ENCODE data around the gene PEPD.

Gene PEPD

DNA sequence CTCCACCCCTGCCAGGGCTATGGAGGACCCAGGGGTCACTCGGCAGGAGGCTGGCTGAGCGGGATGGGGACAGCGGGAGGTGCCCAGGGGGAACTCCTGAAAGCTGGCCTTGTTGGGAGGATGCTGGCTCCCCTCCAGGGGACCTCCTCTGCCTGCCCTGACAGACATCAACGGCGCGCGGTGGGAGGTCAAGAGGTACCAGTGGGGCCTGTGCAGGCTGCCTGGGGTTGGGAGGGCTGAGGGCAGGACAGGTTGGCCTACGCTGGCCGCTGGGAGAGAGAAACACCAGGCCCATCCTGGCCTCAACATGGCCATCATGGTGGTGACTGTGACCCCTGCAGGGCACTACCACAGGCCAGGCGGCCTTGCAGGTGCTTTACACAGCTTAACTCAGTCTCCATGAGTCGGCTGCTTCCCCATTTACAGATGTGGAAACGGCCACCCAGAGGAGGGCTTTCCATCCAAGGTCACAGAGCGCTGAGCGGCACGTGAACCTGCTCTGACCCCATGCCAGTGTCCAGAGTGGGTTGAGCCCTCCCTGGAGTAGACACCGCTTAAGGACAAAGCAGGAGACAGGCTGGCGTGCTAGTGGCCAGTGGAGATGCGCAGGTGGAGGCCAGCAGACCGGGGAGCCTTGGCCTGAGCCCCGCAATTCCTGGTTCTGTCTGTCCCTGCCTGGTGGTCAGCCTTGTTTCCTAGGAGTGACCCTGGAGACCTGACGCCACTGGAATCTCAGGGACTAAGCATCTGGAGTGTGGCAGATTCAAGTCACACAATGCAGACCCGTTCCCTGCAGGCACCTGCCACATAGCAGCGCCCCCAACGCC is 120.5 kb downstream of the PEPD start:
- H3K4me3 Mint-ChIP-seq = no peak overlapping the region
- ATAC-seq (replicated peaks; ENCODE audit: extremely low read depth, poor library complexity, severe bottlenecking) (no peak), DNase-seq (ENCODE audit: low spot score in 2 of 2) (no peak)
- no peaks in the 10 kb centered on the region for H3K27me3 Mint-ChIP-seq
- H3K4me1 Mint-ChIP-seq = no peaks in the 10 kb centered on the region
- no peaks in the 10 kb centered on the region for H3K9me3 Mint-ChIP-seq
- H3K36me3 Mint-ChIP-seq (ENCODE audit: insufficient read depth) = no peaks in the 10 kb centered on the region
- H3K27ac Mint-ChIP-seq (ENCODE audit: low read depth) = no peak overlapping the region

DNA sequence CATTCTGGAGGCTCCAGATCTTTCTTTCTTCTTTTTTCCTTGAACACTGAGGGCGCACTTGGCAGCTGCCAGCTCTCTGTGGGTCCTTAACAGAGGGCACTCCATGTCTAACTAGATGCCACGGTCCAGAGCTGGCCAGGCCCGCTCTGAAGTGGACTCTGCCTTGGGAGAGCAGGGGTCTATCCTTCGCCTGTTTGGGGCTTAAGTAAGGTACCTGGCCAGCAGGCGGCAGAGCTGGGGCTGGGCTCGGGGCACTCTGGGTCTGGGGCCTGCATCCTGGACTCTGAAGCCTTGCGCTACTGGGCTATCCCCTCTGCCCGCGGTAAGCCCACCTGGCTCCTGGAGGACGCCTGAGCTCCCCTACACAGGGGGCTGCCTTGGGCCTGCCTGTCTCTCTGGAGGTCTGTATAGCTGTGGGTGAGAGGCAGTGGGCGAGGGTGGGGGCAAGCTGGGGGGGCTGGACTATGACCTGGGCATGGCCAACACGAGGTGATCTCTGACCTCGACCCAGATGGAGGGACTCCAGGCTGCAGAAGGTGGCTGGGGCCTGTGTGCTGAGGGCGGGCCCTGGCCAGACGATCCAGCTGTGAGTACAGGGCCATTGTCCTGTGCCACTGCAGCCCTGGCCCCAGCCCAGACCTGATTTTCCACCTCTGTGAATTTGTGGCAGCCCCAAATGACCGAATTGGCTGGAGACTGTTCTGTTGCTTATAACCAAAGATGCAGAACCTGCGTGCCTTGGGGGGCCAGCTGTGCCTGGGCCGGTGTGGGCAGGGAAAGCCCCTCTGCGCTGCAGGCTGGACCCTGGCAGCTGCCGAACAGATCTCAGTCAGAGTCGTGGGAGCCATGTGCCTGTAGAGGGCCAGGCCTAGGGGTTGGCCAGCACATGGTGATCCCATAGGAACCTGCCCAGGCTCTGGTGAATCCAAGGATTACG is 121.6 kb downstream of the PEPD start:
- H3K9me3 Mint-ChIP-seq = no peaks in the 10 kb centered on the region
- no peaks in the 10 kb centered on the region for H3K27me3 Mint-ChIP-seq
- ATAC-seq (replicated peaks; ENCODE audit: extremely low read depth, poor library complexity, severe bottlenecking) (no peak), DNase-seq (ENCODE audit: low spot score in 2 of 2) (no peak)
- H3K27ac Mint-ChIP-seq (ENCODE audit: low read depth) = no peak overlapping the region
- no peaks in the 10 kb centered on the region for H3K4me1 Mint-ChIP-seq
- H3K4me3 Mint-ChIP-seq = no peak overlapping the region
- no peaks in the 10 kb centered on the region for H3K36me3 Mint-ChIP-seq (ENCODE audit: insufficient read depth)

DNA sequence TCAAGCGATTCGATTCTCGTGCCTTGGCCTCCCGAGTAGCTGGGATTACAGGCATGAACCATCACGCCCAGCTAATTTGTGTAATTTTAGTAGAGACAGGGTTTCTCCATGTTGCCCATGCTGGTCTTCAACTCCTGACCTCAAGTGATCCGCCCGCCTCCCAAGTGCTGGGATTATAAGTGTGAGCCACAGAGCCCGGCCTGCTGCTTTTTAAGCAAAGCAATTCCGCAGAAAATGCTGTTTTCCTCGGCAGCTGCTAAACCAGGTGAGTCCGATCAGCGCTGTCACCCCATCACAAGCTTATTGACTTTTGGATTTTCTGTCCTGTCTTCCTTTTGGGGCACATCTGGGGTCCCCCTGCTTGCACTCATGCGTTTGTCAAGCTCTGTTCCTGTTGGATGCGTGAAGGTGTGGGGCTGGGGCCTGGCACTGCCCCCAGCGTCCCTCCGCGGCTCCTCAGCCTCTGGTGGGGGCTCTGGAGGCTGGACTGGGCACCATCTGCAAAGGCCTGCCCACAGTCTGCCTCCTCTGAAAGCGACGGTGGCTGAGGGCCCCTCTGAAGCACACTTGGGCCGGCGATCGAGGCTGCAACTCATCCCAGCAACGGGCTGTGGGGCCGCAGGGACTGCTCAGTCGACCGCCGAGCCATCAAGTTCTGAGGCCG is 122.4 kb downstream of the PEPD start:
- ATAC-seq (replicated peaks; ENCODE audit: extremely low read depth, poor library complexity, severe bottlenecking) = no peak
- peaks cover 2% of the 10 kb centered on the region for H3K36me3 Mint-ChIP-seq (ENCODE audit: insufficient read depth)
- no peaks in the 10 kb centered on the region for H3K9me3 Mint-ChIP-seq
- H3K4me1 Mint-ChIP-seq = no peaks in the 10 kb centered on the region
- H3K27ac Mint-ChIP-seq (ENCODE audit: low read depth) = no peak overlapping the region
- DNase-seq (ENCODE audit: low spot score in 2 of 2) = no peak
- no peak overlapping the region for H3K4me3 Mint-ChIP-seq
- no peaks in the 10 kb centered on the region for H3K27me3 Mint-ChIP-seq

DNA sequence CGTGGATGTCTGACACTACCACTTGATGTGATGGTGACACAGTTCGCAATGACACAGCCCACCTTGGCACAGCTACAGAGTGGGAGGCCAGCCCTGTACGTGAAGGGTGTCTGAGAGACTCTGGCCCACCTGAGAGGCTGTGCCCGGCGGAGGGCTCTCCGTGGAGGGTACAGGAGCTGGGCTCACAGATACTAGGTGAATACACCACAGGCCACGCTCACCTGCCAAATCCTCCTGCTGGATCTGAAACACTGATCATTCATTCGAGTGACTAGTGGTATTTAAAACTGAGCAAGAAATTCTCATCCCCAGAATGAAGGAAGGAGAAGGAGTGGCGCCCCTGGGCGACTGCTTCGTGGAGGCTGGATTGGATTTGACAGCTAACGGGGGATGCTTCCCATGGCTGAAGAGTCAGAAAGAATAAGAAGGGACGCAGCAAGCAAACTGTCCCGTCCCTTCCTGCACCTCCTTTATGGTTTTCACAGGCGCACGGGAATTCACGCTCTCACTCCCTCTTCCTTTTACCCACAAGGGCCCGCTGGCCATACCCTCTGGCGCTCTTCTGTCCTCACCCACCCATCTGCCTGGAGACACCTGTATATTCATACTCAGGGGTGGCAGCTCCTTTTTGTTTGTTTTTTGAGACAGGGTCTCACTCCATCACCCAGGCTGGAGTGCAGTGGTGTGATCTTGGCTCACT is 123.1 kb downstream of the PEPD start:
- no peaks in the 10 kb centered on the region for H3K27me3 Mint-ChIP-seq
- H3K27ac Mint-ChIP-seq (ENCODE audit: low read depth) = no peak overlapping the region
- peaks cover 4% of the 10 kb centered on the region for H3K4me1 Mint-ChIP-seq
- DNase-seq (ENCODE audit: low spot score in 2 of 2) (no peak), ATAC-seq (replicated peaks; ENCODE audit: extremely low read depth, poor library complexity, severe bottlenecking) (no peak)
- peaks cover 2% of the 10 kb centered on the region for H3K36me3 Mint-ChIP-seq (ENCODE audit: insufficient read depth)
- H3K4me3 Mint-ChIP-seq = no peak overlapping the region
- no peaks in the 10 kb centered on the region for H3K9me3 Mint-ChIP-seq

DNA sequence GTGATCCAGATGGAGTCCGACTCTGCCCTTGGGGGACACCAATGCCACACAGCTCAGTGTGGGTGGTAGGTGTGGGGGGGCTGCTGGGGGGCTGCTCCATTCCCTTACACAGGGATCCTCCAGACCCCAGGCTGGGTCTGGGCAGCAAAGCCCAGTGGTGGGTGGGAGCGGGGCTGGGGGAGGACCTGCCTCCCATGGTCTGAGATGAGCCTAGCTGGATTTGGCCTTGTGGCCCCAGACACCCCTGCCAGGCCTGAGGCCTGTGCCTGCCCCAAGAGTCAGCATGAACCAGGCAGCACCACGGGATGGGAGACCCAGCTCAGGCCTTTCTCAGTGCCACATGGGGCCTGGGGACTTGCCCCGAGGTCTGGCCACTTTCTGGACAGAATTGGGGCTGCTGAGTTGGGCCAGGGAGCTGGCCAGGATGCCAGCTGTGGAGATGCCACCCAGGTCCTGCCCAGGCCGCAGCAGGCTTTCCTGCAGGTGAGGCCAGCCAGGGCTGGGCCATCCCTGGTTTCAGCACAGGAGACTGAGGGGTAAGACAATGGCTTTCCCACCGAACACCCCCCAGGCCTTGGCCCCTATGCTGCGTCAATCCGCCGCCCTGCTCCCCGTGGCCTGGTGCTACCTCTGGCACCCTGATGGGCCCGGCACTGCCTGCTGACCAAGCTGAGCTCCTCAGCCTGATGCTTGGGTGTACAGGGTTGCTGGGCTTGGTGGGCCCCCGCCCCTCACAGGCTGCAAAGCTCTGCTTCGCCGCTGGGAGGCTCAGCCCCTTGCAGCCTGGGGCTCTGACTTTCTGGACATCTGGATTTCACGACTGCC is 123.8 kb downstream of the PEPD start:
- H3K36me3 Mint-ChIP-seq (ENCODE audit: insufficient read depth) = peaks cover 2% of the 10 kb centered on the region
- ATAC-seq (replicated peaks; ENCODE audit: extremely low read depth, poor library complexity, severe bottlenecking) = no peak
- H3K9me3 Mint-ChIP-seq = no peaks in the 10 kb centered on the region
- no peaks in the 10 kb centered on the region for H3K27me3 Mint-ChIP-seq
- H3K4me1 Mint-ChIP-seq = peaks cover 4% of the 10 kb centered on the region
- H3K27ac Mint-ChIP-seq (ENCODE audit: low read depth) = no peak overlapping the region
- no peak for DNase-seq (ENCODE audit: low spot score in 2 of 2)
- H3K4me3 Mint-ChIP-seq = no peak overlapping the region

DNA sequence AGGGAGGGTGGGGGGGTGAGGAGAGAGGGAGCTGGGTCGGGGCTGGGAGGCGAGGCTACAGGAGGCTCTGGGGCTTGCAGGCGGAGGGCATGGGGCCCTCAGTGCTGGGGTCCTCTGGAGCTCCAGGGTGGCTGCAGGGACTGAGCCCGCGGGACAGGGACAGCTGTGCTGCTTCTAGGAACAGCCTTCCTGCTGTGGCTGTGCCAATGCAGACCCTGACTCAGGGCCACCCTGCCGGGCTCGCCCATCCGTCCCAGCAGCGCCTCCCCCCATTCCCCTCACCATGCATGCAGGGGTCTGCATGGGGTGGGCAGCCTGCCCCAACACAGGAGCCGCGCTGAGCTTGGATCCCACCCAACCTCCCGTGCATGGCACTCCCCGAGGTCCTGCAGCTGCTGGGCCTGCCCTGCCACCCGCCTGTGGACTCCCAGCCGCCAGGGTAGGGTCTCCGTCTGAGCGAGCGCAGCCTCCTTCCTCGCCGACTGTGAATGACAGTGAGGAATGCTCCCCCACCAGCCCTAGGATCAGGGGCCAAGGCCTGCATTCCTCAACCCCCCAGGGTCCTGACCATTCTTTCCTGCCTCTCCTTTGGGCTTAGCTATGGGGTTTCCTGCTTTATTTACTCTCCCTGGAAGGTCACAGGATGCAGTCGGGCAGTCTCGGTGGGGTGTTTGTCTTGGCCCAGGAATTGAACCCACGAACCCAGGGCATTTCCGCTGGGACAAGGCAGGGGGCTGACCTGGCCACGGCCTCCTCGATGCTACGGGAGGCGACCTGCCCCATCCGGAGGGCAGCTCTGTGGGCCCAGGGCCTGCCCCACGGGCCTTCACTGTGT is 124.7 kb downstream of the PEPD start:
- H3K9me3 Mint-ChIP-seq = no peaks in the 10 kb centered on the region
- H3K4me3 Mint-ChIP-seq = no peak overlapping the region
- no peak overlapping the region for H3K27ac Mint-ChIP-seq (ENCODE audit: low read depth)
- peaks cover 4% of the 10 kb centered on the region for H3K4me1 Mint-ChIP-seq
- ATAC-seq (replicated peaks; ENCODE audit: extremely low read depth, poor library complexity, severe bottlenecking) (no peak), DNase-seq (ENCODE audit: low spot score in 2 of 2) (no peak)
- no peaks in the 10 kb centered on the region for H3K27me3 Mint-ChIP-seq
- H3K36me3 Mint-ChIP-seq (ENCODE audit: insufficient read depth) = peaks cover 2% of the 10 kb centered on the region

DNA sequence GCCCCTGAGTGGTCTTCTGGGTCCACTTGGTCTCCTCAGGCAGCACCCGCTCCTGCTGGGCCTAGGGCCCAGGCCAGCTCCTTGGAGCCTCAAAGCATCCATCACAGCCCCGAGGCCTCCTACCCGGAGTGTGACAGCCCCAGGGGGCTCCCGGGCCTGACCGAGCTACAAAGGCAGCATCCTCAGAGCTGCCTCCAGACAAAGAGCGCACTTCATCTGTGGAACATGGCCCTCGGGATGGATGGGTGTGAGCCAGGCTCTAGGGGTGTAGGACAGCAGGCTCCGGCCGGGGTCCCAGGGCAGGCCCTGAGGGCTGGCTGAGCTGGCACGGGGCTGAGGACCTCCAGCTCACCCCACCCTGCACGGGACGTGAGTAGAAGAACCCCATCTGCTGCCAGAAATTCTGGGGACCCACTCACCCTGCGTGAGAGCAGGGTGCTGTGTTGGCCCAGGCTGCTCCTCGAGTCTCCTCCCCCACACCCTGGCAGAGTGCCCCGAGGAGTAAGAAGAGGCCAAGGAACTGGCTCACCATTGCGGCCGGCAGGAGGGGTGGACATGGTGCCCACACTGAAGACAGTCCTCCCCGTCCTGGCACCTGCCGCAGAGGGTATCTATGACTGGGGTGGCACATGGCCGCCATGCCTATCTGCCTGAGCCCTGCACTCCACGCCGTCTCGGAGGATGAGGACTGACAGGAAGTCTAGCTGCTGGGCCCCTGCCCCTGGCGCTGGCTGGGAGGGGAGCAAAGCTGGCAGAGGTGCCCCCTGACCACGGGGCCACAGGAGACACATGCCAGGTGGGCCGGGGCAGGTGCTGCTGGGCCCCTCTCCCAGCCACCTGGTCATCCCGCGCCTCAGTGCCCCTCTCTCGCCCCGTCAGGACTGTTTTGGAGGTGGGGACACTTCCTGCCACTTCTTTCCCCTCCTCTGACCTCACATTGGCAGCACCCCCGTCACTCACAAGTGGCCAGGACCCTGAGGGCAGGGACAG is 125.7 kb downstream of the PEPD start:
- Mint-ChIP-seq H3K36me3 (ENCODE audit: insufficient read depth) (peaks cover 2% of the 10 kb centered on the region), H3K27ac (ENCODE audit: low read depth) (no peak overlapping the region), H3K27me3 (no peaks in the 10 kb centered on the region), H3K9me3 (no peaks in the 10 kb centered on the region), H3K4me1 (peaks cover 4% of the 10 kb centered on the region), H3K4me3 (no peak overlapping the region)
- no peak for ATAC-seq (replicated peaks; ENCODE audit: extremely low read depth, poor library complexity, severe bottlenecking)
- no peak for DNase-seq (ENCODE audit: low spot score in 2 of 2)

DNA sequence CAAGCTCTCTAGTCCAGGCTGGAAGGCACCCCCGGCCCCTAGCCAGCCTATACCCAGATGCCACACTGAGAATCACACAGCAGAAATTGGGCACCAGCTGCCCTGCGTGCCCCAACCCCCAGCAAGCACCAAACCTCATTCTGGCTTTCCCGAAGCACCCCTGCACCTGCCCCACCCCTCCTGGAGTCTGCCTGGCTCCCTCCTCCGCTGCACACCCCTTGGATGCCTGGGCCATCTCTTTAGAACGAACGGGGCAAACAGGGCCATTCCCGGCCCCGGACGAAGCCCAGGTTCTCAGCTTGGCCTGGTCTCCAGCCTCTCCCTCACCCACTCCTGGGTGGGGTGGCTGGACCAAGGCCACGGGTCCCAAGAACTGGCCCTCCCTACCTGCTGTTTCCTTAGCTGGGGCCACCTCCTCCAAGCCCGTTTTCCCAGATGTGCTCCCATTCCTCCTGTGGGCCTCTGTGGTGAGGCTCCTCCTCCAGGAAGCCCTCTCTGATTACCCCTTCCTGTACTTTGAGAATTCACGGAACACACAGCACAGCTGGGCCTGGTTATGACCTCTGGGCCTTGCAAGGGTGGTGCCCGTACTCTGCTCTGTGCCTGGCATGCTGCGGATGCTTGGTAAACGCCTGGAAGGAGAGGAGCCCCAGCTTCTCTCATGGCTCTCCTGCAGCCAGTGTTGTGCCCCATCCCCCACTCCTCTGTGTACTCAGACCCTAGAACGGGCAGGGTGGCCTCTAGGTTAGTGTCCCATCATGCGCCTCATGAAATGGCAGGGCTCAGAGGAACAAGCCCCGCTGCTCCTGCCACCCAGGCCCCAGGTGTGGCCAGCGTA is 126.6 kb downstream of the PEPD start:
- no peak for DNase-seq (ENCODE audit: low spot score in 2 of 2)
- Mint-ChIP-seq H3K27me3 (no peaks in the 10 kb centered on the region), H3K27ac (ENCODE audit: low read depth) (no peak overlapping the region), H3K4me3 (no peak overlapping the region), H3K4me1 (peaks cover 4% of the 10 kb centered on the region), H3K36me3 (ENCODE audit: insufficient read depth) (peaks cover 2% of the 10 kb centered on the region), H3K9me3 (no peaks in the 10 kb centered on the region)
- no peak for ATAC-seq (replicated peaks; ENCODE audit: extremely low read depth, poor library complexity, severe bottlenecking)

DNA sequence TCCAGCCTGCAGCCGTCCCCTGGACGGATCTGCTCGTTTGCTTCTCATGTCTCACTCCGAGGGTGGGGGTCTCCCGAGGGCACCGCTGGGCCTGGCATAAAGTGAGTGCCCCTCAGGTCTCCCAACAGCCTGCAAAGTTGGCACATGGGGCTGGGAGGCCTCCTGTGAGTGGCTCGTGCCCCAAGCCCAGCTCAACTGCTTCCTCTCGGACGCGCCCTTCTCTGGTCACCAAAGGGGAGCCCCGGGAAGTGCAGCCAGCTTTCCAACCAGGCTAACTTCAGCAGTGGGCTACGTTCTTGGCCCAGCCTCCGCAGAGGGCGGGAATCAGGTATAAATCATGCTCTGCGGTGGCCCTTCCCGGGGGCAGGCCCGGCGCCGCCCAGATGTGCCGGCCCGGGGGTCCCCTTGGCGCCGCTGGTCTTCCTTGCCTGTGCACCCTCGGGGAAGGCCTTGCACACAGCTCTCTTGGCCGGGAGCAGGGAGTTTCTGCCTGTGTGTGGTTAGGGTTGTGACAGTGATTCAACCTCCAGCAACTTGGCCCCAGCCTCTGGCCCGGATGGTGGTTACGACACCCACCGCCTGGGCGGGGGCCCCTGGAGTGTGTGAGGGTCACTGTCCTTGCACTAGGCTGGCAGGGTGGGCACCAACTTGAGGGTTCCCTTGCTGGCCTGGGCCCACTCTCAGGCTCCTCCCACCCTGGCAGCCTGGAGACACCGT is 127.4 kb downstream of the PEPD start:
- no peak for ATAC-seq (replicated peaks; ENCODE audit: extremely low read depth, poor library complexity, severe bottlenecking)
- H3K4me1 Mint-ChIP-seq = peaks cover 4% of the 10 kb centered on the region
- H3K27me3 Mint-ChIP-seq = no peaks in the 10 kb centered on the region
- H3K36me3 Mint-ChIP-seq (ENCODE audit: insufficient read depth) = peaks cover 2% of the 10 kb centered on the region
- peak overlapping the region; percentile 29 for H3K27ac Mint-ChIP-seq (ENCODE audit: low read depth)
- H3K4me3 Mint-ChIP-seq = no peak overlapping the region
- no peaks in the 10 kb centered on the region for H3K9me3 Mint-ChIP-seq
- no peak for DNase-seq (ENCODE audit: low spot score in 2 of 2)
